Panc1 (cell line): ENCODE measurements around the gene FHOD1. TPM values are rescaled to one million over a fixed set of nuclear protein-coding genes. Genes with fewer than 3 reads are reported as not detected.

Experiments
- ATAC-seq: fragments of 200-7000 bp; cut with Tn5 transposase; 2 replicates; pipeline ENCODE4 v1.9.1; 2020; ENCODE audit warnings: mild to moderate bottlenecking, moderate library complexity
- BruUV-seq: library from RNA; stranded (reverse); fragments of 400-500 nt; replicated peaks from 2 replicates; lab custom pipeline; 2021; lab: Mats Ljungman, UMichigan
- CTCF ChIA-PET: fragments of 300-600 bp; sonication (Branson Sonifier 250); formaldehyde crosslinking; loops from one replicate; lab custom pipeline; 2022; ENCODE audit warnings: antibody characterized with exemption; lab: Charles Lee
- POLR2A ChIA-PET: fragments of 300-600 bp; sonication (Branson Sonifier 250); formaldehyde crosslinking; loops from one replicate; lab custom pipeline; 2022; ENCODE audit warnings: antibody characterized with exemption; lab: Charles Lee
- DNase-seq: peaks from one replicate; pipeline ENCODE4 v3.0.0-alpha.2; 2010; ENCODE audit warnings: low read depth, low spot score
- H3K27ac ChIP-seq: 2 replicates; pipeline ENCODE4 v1.5.1; 2011; ENCODE audit warnings: mild to moderate bottlenecking, low read length, inconsistent platforms
- H3K27me3 ChIP-seq: fragments of 200-500 bp; sonication (Bioruptor generic); 2 replicates; pipeline ENCODE4 v1.6.0; 2014; ENCODE audit warnings: low read length, inconsistent platforms; ENCODE audit not compliant: control insufficient read depth, insufficient read depth
- H3K36me3 ChIP-seq: fragments of 200-500 bp; sonication (Bioruptor generic); 2 replicates; pipeline ENCODE4 v1.5.1; 2014; ENCODE audit warnings: inconsistent platforms, mild to moderate bottlenecking, low read length, moderate library complexity; ENCODE audit not compliant: control insufficient read depth, insufficient read depth
- H3K4me1 ChIP-seq: 2 replicates; pipeline ENCODE4 v1.5.1; 2011; ENCODE audit warnings: inconsistent platforms, mild to moderate bottlenecking, low read length, moderate library complexity; ENCODE audit not compliant: control insufficient read depth, insufficient read depth
- H3K4me3 ChIP-seq, 2 experiments: 2 replicates each; pipeline ENCODE4 v1.5.1; 2011 to 2012; ENCODE audit warnings: low read depth in 2 of 2, low read length in 2 of 2, mild to moderate bottlenecking in 2 of 2, inconsistent platforms in 1 of 2, moderate library complexity in 1 of 2
- H3K9me3 ChIP-seq: fragments of 200-500 bp; sonication (Bioruptor generic); 2 replicates; pipeline ENCODE4 v1.5.1; 2014; ENCODE audit warnings: low read depth, mild to moderate bottlenecking, inconsistent platforms, low read length, moderate library complexity; ENCODE audit not compliant: control insufficient read depth, insufficient read depth
- POLR2AphosphoS5 ChIP-seq: IDR thresholded peaks from 2 replicates; pipeline ENCODE4 v1.6.1; 2012; ENCODE audit warnings: mild to moderate bottlenecking, low read depth, low read length, moderate library complexity
- SIN3A ChIP-seq: IDR thresholded peaks from 2 replicates; pipeline ENCODE4 v1.6.1; 2012; ENCODE audit warnings: low read depth, mild to moderate bottlenecking, low read length, moderate library complexity, borderline replicate concordance; ENCODE audit not compliant: insufficient read depth
- TCF7L2 ChIP-seq: IDR thresholded peaks from 2 replicates; pipeline ENCODE4 v1.6.1; 2011; ENCODE audit warnings: mild to moderate bottlenecking, low read depth, low read length, inconsistent platforms
- in situ Hi-C: cut with HindIII; loops from 2 replicates; pipeline ENCODE4 v1.10.0; 2016; ENCODE audit warnings: low sequenced_read_pairs, low pct_unique_long_range_greater_than_20kb
- intact Hi-C: fragments of 100-400 bp; cut with micrococcal nuclease; formaldehyde crosslinking; loops from one replicate; pipeline ENCODE4 v1.10.0; 2022; ENCODE audit not compliant: unreplicated experiment
- total RNA-seq: library from RNA; stranded (reverse); gene quantifications from one replicate; pipeline ENCODE4 v1.2.1, GENCODE V29; 2021; ENCODE audit not compliant: unreplicated experiment
- TF ChIP-seq, protein P1 (sequence below): fragments of 450-650 bp; IDR thresholded peaks from 2 replicates; pipeline ENCODE4 v1.5.1; 2017; ENCODE audit warnings: mild to moderate bottlenecking
- TF ChIP-seq, protein P2 (sequence below), 2 experiments: IDR thresholded peaks; 2 replicates each; pipeline ENCODE4 v1.6.1; 2011 to 2012; ENCODE audit warnings: low read depth in 2 of 2, control low read depth in 1 of 2, low read length in 1 of 2, mild to moderate bottlenecking in 1 of 2, moderate library complexity in 1 of 2; ENCODE audit not compliant: insufficient read depth in 1 of 2

FHOD1 gene
- total RNA-seq, 1 experiment from 2014 or later, result 9.3 TPM

DNA sequence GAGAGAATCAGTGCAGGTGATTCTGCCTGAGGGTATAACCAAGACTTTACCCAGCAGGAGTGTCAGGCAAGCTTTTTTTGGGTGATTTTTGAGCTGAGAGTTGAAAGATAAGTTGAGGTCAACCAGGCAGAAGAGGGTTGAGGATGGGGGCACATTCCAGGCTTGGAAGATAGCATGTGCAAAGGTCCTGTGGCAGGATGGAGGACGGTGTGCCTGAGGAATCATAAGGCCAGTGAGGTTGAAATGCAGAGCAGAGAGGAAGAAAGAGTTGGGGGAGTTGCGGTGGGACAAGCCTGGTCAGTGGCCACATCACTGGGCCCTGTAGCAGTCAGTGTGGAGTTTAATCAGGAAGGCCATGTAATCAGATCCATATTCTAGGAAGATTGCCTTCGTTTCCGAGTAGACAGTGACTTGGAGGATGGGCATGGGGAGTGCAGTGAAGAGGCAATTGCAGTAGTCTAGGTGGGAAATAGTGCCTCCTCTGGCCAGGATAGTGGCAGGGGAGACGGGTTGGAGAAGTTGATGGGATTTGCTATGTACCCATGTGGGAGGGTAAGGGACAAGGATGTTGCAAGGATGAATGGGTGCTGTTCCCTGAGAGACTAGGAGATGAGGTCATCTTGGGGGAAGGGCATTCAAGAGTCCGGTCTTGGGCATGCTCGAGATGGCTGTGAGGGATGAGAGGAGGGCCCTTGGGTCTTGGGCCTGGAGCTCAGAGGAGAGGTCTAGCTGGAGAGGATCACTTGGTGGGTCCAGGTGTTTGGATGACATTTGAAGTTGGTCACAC lies 36.0 kb upstream of the FHOD1 start:
- intact Hi-C loops, result no loop called here
- no peaks in the 10 kb centered on the region; the same call in 1 of the 2 replicates for H3K36me3 ChIP-seq
- no TSS peak for BruUV-seq
- no peak overlapping the region for H3K27ac ChIP-seq
- H3K9me3 ChIP-seq, result no peaks in the 10 kb centered on the region
- ChIA-PET POLR2A (no interaction called here), CTCF (no interaction called here)
- H3K4me1 ChIP-seq, result no peaks in the 10 kb centered on the region
- TF ChIP-seq TCF7L2 (no peak), SIN3A (no peak), POLR2AphosphoS5 (no peak)
- TF ChIP-seq, protein P1, sequence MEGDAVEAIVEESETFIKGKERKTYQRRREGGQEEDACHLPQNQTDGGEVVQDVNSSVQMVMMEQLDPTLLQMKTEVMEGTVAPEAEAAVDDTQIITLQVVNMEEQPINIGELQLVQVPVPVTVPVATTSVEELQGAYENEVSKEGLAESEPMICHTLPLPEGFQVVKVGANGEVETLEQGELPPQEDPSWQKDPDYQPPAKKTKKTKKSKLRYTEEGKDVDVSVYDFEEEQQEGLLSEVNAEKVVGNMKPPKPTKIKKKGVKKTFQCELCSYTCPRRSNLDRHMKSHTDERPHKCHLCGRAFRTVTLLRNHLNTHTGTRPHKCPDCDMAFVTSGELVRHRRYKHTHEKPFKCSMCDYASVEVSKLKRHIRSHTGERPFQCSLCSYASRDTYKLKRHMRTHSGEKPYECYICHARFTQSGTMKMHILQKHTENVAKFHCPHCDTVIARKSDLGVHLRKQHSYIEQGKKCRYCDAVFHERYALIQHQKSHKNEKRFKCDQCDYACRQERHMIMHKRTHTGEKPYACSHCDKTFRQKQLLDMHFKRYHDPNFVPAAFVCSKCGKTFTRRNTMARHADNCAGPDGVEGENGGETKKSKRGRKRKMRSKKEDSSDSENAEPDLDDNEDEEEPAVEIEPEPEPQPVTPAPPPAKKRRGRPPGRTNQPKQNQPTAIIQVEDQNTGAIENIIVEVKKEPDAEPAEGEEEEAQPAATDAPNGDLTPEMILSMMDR, result peak; percentile 9; the same call in 1 of the 2 replicates
- TF ChIP-seq, protein P2, sequence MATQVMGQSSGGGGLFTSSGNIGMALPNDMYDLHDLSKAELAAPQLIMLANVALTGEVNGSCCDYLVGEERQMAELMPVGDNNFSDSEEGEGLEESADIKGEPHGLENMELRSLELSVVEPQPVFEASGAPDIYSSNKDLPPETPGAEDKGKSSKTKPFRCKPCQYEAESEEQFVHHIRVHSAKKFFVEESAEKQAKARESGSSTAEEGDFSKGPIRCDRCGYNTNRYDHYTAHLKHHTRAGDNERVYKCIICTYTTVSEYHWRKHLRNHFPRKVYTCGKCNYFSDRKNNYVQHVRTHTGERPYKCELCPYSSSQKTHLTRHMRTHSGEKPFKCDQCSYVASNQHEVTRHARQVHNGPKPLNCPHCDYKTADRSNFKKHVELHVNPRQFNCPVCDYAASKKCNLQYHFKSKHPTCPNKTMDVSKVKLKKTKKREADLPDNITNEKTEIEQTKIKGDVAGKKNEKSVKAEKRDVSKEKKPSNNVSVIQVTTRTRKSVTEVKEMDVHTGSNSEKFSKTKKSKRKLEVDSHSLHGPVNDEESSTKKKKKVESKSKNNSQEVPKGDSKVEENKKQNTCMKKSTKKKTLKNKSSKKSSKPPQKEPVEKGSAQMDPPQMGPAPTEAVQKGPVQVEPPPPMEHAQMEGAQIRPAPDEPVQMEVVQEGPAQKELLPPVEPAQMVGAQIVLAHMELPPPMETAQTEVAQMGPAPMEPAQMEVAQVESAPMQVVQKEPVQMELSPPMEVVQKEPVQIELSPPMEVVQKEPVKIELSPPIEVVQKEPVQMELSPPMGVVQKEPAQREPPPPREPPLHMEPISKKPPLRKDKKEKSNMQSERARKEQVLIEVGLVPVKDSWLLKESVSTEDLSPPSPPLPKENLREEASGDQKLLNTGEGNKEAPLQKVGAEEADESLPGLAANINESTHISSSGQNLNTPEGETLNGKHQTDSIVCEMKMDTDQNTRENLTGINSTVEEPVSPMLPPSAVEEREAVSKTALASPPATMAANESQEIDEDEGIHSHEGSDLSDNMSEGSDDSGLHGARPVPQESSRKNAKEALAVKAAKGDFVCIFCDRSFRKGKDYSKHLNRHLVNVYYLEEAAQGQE (IDR thresholded peaks at IDR 0.05; ENCODE audit: insufficient read depth in 1 of 2, low read depth in 2 of 2, low read length in 1 of 2), result no peak
- DNase-seq, result no peak
- H3K27me3 ChIP-seq, result no peaks in the 10 kb centered on the region
- H3K4me3 ChIP-seq, result no peak overlapping the region
- in situ Hi-C loops, result no loop called here
- no peak for ATAC-seq

DNA sequence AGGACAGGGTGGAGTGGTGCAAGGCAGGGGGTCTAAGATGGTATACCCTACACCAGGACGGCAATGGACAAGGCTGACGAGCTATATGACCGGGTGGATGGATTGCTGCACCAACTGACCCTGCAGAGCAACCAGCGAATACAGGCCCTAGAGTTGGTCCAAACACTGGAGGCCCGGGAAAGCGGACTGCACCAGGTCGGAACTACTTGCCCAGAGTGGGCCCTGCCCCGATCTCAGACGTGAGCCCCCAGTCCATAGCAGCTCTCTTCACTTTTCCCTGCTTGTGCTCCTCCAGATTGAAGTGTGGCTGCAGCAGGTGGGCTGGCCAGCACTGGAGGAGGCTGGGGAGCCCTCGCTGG lies 35.1 kb upstream of the FHOD1 start:
- ChIA-PET POLR2A (no interaction called here), CTCF (interaction anchor here (0.7 to 0.8 kb wide), 2 partner anchors 109 to 117 kb away, joined by 3 to 4 read pairs; no protein-coding TSS in a partner anchor)
- no peak for ATAC-seq
- Histone ChIP-seq H3K36me3 (no peaks in the 10 kb centered on the region; the same call in 1 of the 2 replicates), H3K9me3 (no peaks in the 10 kb centered on the region), H3K4me3 (no peak overlapping the region), H3K27me3 (no peaks in the 10 kb centered on the region), H3K4me1 (peaks cover 4% of the 10 kb centered on the region; the same call in 1 of the 2 replicates), H3K27ac (no peak overlapping the region)
- intact Hi-C loops (no loop called here), in situ Hi-C loops (no loop called here)
- BruUV-seq, result no TSS peak
- no peak for DNase-seq
- TF ChIP-seq, protein P2 (IDR thresholded peaks at IDR 0.05; ENCODE audit: insufficient read depth in 1 of 2, low read depth in 2 of 2, low read length in 1 of 2), result no peak
- TF ChIP-seq, protein P1, result no peak
- TF ChIP-seq POLR2AphosphoS5, result no peak
- TF ChIP-seq SIN3A, result no peak
- no peak for TF ChIP-seq TCF7L2
